ENCODE results near the gene SYF2.
A peak's percentile ranks its signal among the peaks of the same experiment; 100 is the strongest.
"Not testable (repeated sequence)": the region's sequence is repeated elsewhere in the genome, so short reads cannot be mapped to it uniquely, and the experiment has no call there.

Gene SYF2

GRCh38 chr1:25246600-25247023 is 14.3 kb upstream of the SYF2 start:
- DNase-seq (ENCODE audit: low spot score): peak; percentile 69

- DNase-seq (ENCODE audit: low spot score): no peak
Observed at GRCh38 chr1:25245809-25246599, 13.7 kb upstream of the SYF2 start.

GRCh38 chr1:25245393-25245792 is 13.1 kb upstream of the SYF2 start:
- DNase-seq (ENCODE audit: low spot score): no peak

- no peak for DNase-seq (ENCODE audit: low spot score)
Observed at GRCh38 chr1:25243907-25244306, 11.6 kb upstream of the SYF2 start.

GRCh38 chr1:25239681-25240541 is 7.6 kb upstream of the SYF2 start:
- peak; percentile 94 for DNase-seq (ENCODE audit: low spot score)

GRCh38 chr1:25238046-25238445 is 5.7 kb upstream of the SYF2 start:
- DNase-seq (ENCODE audit: low spot score): no peak

GRCh38 chr1:25236261-25236660 is 4.0 kb upstream of the SYF2 start:
- not testable (repeated sequence) for DNase-seq (ENCODE audit: low spot score)

- not testable (repeated sequence) for DNase-seq (ENCODE audit: low spot score)
Observed at GRCh38 chr1:25235411-25235810, 3.1 kb upstream of the SYF2 start.

- peak; percentile 70 for DNase-seq (ENCODE audit: low spot score)
Observed at GRCh38 chr1:25232866-25233784, 823 bp upstream of the SYF2 start.

- DNase-seq (ENCODE audit: low spot score): no peak
Observed at GRCh38 chr1:25223471-25223870, 8.8 kb downstream of the SYF2 start.

GRCh38 chr1:25222606-25223005 is 9.7 kb downstream of the SYF2 start:
- no peak for DNase-seq (ENCODE audit: low spot score)

GRCh38 chr1:25220666-25221065 is 11.6 kb downstream of the SYF2 start:
- no peak for DNase-seq (ENCODE audit: low spot score)

GRCh38 chr1:25219661-25220251 is 12.5 kb downstream of the SYF2 start:
- DNase-seq (ENCODE audit: low spot score): no peak

- no peak for DNase-seq (ENCODE audit: low spot score)
Observed at GRCh38 chr1:25217598-25218232, 14.6 kb downstream of the SYF2 start.

GRCh38 chr1:25217015-25217414 is 15.3 kb downstream of the SYF2 start:
- no peak for DNase-seq (ENCODE audit: low spot score)

GRCh38 chr1:25216123-25216522 is 16.2 kb downstream of the SYF2 start:
- DNase-seq (ENCODE audit: low spot score): no peak

GRCh38 chr1:25212725-25213124 is 19.6 kb downstream of the SYF2 start:
- DNase-seq (ENCODE audit: low spot score): no peak

- no peak for DNase-seq (ENCODE audit: low spot score)
Observed at GRCh38 chr1:25210728-25211127, 21.6 kb downstream of the SYF2 start.

GRCh38 chr1:25209516-25209915 is 22.8 kb downstream of the SYF2 start:
- DNase-seq (ENCODE audit: low spot score): no peak

GRCh38 chr1:25208561-25209222 is 23.6 kb downstream of the SYF2 start:
- no peak for DNase-seq (ENCODE audit: low spot score)

- no peak for DNase-seq (ENCODE audit: low spot score)
Observed at GRCh38 chr1:25208092-25208491, 24.2 kb downstream of the SYF2 start.
